Panc1 (cell line): ENCODE measurements around the gene RAB6B. TPM values are rescaled to one million over a fixed set of nuclear protein-coding genes. Genes with fewer than 3 reads are reported as not detected.

Experiments used
- ATAC-seq: fragments of 200-7000 bp; cut with Tn5 transposase; 2 replicates; pipeline ENCODE4 v1.9.1; 2020; ENCODE audit warnings: mild to moderate bottlenecking, moderate library complexity
- BruUV-seq: library from RNA; stranded (reverse); fragments of 400-500 nt; replicated peaks from 2 replicates; lab custom pipeline; 2021; lab: Mats Ljungman, UMichigan
- CTCF ChIA-PET: fragments of 300-600 bp; sonication (Branson Sonifier 250); formaldehyde crosslinking; loops from one replicate; lab custom pipeline; 2022; ENCODE audit warnings: antibody characterized with exemption; lab: Charles Lee
- POLR2A ChIA-PET: fragments of 300-600 bp; sonication (Branson Sonifier 250); formaldehyde crosslinking; loops from one replicate; lab custom pipeline; 2022; ENCODE audit warnings: antibody characterized with exemption; lab: Charles Lee
- DNase-seq: peaks from one replicate; pipeline ENCODE4 v3.0.0-alpha.2; 2010; ENCODE audit warnings: low read depth, low spot score
- H3K27ac ChIP-seq: 2 replicates; pipeline ENCODE4 v1.5.1; 2011; ENCODE audit warnings: mild to moderate bottlenecking, low read length, inconsistent platforms
- H3K27me3 ChIP-seq: fragments of 200-500 bp; sonication (Bioruptor generic); 2 replicates; pipeline ENCODE4 v1.6.0; 2014; ENCODE audit warnings: low read length, inconsistent platforms; ENCODE audit not compliant: control insufficient read depth, insufficient read depth
- H3K36me3 ChIP-seq: fragments of 200-500 bp; sonication (Bioruptor generic); 2 replicates; pipeline ENCODE4 v1.5.1; 2014; ENCODE audit warnings: inconsistent platforms, mild to moderate bottlenecking, low read length, moderate library complexity; ENCODE audit not compliant: control insufficient read depth, insufficient read depth
- H3K4me1 ChIP-seq: 2 replicates; pipeline ENCODE4 v1.5.1; 2011; ENCODE audit warnings: inconsistent platforms, mild to moderate bottlenecking, low read length, moderate library complexity; ENCODE audit not compliant: control insufficient read depth, insufficient read depth
- H3K4me3 ChIP-seq, 2 experiments: 2 replicates each; pipeline ENCODE4 v1.5.1; 2011 to 2012; ENCODE audit warnings: low read depth in 2 of 2, low read length in 2 of 2, mild to moderate bottlenecking in 2 of 2, inconsistent platforms in 1 of 2, moderate library complexity in 1 of 2
- H3K9me3 ChIP-seq: fragments of 200-500 bp; sonication (Bioruptor generic); 2 replicates; pipeline ENCODE4 v1.5.1; 2014; ENCODE audit warnings: low read depth, mild to moderate bottlenecking, inconsistent platforms, low read length, moderate library complexity; ENCODE audit not compliant: control insufficient read depth, insufficient read depth
- POLR2AphosphoS5 ChIP-seq: IDR thresholded peaks from 2 replicates; pipeline ENCODE4 v1.6.1; 2012; ENCODE audit warnings: mild to moderate bottlenecking, low read depth, low read length, moderate library complexity
- SIN3A ChIP-seq: IDR thresholded peaks from 2 replicates; pipeline ENCODE4 v1.6.1; 2012; ENCODE audit warnings: low read depth, mild to moderate bottlenecking, low read length, moderate library complexity, borderline replicate concordance; ENCODE audit not compliant: insufficient read depth
- TCF7L2 ChIP-seq: IDR thresholded peaks from 2 replicates; pipeline ENCODE4 v1.6.1; 2011; ENCODE audit warnings: mild to moderate bottlenecking, low read depth, low read length, inconsistent platforms
- in situ Hi-C: cut with HindIII; loops from 2 replicates; pipeline ENCODE4 v1.10.0; 2016; ENCODE audit warnings: low sequenced_read_pairs, low pct_unique_long_range_greater_than_20kb
- intact Hi-C: fragments of 100-400 bp; cut with micrococcal nuclease; formaldehyde crosslinking; loops from one replicate; pipeline ENCODE4 v1.10.0; 2022; ENCODE audit not compliant: unreplicated experiment
- total RNA-seq: library from RNA; stranded (reverse); gene quantifications from one replicate; pipeline ENCODE4 v1.2.1, GENCODE V29; 2021; ENCODE audit not compliant: unreplicated experiment
- TF ChIP-seq, protein P1 (sequence below): fragments of 450-650 bp; IDR thresholded peaks from 2 replicates; pipeline ENCODE4 v1.5.1; 2017; ENCODE audit warnings: mild to moderate bottlenecking
- TF ChIP-seq, protein P2 (sequence below), 2 experiments: IDR thresholded peaks; 2 replicates each; pipeline ENCODE4 v1.6.1; 2011 to 2012; ENCODE audit warnings: low read depth in 2 of 2, control low read depth in 1 of 2, low read length in 1 of 2, mild to moderate bottlenecking in 1 of 2, moderate library complexity in 1 of 2; ENCODE audit not compliant: insufficient read depth in 1 of 2

The RAB6B gene
- total RNA-seq, 1 experiment from 2014 or later: 49.2 TPM

GRCh38 chr3:133930341-133930933 lies 34.8 kb upstream of the RAB6B start:
- CTCF ChIA-PET: interaction anchor here (0.7 to 1.1 kb wide), 3 partner anchors 26 to 369 kb away, joined by 3 to 4 read pairs (median 3); no protein-coding TSS in a partner anchor
- Histone ChIP-seq H3K9me3 (no peaks in the 10 kb centered on the region), H3K4me1 (no peaks in the 10 kb centered on the region), H3K36me3 (no peaks in the 10 kb centered on the region), H3K27me3 (no peaks in the 10 kb centered on the region), H3K4me3 (no peak overlapping the region), H3K27ac (no peak overlapping the region)
- TF ChIP-seq, protein P1, sequence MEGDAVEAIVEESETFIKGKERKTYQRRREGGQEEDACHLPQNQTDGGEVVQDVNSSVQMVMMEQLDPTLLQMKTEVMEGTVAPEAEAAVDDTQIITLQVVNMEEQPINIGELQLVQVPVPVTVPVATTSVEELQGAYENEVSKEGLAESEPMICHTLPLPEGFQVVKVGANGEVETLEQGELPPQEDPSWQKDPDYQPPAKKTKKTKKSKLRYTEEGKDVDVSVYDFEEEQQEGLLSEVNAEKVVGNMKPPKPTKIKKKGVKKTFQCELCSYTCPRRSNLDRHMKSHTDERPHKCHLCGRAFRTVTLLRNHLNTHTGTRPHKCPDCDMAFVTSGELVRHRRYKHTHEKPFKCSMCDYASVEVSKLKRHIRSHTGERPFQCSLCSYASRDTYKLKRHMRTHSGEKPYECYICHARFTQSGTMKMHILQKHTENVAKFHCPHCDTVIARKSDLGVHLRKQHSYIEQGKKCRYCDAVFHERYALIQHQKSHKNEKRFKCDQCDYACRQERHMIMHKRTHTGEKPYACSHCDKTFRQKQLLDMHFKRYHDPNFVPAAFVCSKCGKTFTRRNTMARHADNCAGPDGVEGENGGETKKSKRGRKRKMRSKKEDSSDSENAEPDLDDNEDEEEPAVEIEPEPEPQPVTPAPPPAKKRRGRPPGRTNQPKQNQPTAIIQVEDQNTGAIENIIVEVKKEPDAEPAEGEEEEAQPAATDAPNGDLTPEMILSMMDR: peak; percentile 82
- TF ChIP-seq, protein P2, sequence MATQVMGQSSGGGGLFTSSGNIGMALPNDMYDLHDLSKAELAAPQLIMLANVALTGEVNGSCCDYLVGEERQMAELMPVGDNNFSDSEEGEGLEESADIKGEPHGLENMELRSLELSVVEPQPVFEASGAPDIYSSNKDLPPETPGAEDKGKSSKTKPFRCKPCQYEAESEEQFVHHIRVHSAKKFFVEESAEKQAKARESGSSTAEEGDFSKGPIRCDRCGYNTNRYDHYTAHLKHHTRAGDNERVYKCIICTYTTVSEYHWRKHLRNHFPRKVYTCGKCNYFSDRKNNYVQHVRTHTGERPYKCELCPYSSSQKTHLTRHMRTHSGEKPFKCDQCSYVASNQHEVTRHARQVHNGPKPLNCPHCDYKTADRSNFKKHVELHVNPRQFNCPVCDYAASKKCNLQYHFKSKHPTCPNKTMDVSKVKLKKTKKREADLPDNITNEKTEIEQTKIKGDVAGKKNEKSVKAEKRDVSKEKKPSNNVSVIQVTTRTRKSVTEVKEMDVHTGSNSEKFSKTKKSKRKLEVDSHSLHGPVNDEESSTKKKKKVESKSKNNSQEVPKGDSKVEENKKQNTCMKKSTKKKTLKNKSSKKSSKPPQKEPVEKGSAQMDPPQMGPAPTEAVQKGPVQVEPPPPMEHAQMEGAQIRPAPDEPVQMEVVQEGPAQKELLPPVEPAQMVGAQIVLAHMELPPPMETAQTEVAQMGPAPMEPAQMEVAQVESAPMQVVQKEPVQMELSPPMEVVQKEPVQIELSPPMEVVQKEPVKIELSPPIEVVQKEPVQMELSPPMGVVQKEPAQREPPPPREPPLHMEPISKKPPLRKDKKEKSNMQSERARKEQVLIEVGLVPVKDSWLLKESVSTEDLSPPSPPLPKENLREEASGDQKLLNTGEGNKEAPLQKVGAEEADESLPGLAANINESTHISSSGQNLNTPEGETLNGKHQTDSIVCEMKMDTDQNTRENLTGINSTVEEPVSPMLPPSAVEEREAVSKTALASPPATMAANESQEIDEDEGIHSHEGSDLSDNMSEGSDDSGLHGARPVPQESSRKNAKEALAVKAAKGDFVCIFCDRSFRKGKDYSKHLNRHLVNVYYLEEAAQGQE (IDR thresholded peaks at IDR 0.05; ENCODE audit: insufficient read depth in 1 of 2, low read depth in 2 of 2, low read length in 1 of 2): no peak
- TF ChIP-seq POLR2AphosphoS5 (no peak), SIN3A (no peak), TCF7L2 (no peak)
- in situ Hi-C loops (no loop called here), intact Hi-C loops (loop anchor here (5.0 kb wide), 2 partner anchors 132 to 282 kb away; no protein-coding TSS in a partner anchor)
- ATAC-seq: peak; percentile 52
- POLR2A ChIA-PET: no interaction called here
- peak; percentile 25 for DNase-seq
- BruUV-seq: no TSS peak

GRCh38 chr3:133928903-133929607 lies 33.4 kb upstream of the RAB6B start:
- TF ChIP-seq TCF7L2: no peak
- ATAC-seq: no peak
- H3K27ac ChIP-seq: no peak overlapping the region
- no peak overlapping the region for H3K4me3 ChIP-seq
- no peaks in the 10 kb centered on the region for H3K4me1 ChIP-seq
- in situ Hi-C loops (no loop called here), intact Hi-C loops (loop anchor here (10.0 kb wide), 2 partner anchors 264 to 1194 kb away; partner anchors contain the start of gene TOPBP1)
- no TSS peak for BruUV-seq
- H3K36me3 ChIP-seq: no peaks in the 10 kb centered on the region
- DNase-seq: no peak
- H3K9me3 ChIP-seq: no peaks in the 10 kb centered on the region
- POLR2A ChIA-PET: no interaction called here
- CTCF ChIA-PET: no interaction called here
- no peaks in the 10 kb centered on the region for H3K27me3 ChIP-seq
